ENCODE measurements around the gene TMEM233. TPM values are rescaled to one million over a fixed set of nuclear protein-coding genes. Genes with fewer than 3 reads are reported as not detected.

TMEM233 gene
- total RNA-seq, 2 donors from 2014 or later = not detected

GRCh38 chr12:119631930-119632678, 38.5 kb downstream of the TMEM233 start:
- no peak for DNase-seq
- peaks cover 22% of the 10 kb centered on the region for H3K27me3 Mint-ChIP-seq (ENCODE audit: insufficient read depth)
- H3K36me3 ChIP-seq (ENCODE audit: control insufficient read depth, insufficient read depth, low read length) = no peaks in the 10 kb centered on the region

GRCh38 chr12:119634743-119635142, 41.2 kb downstream of the TMEM233 start:
- H3K27me3 ChIP-seq (ENCODE audit: control insufficient read depth, insufficient read depth, low read length, poor library complexity, severe bottlenecking) = peaks cover 38% of the 10 kb centered on the region
- H3K36me3 ChIP-seq (ENCODE audit: control insufficient read depth, insufficient read depth, low read length) = no peaks in the 10 kb centered on the region
- 82 to 86% methylated on average over 1 to 6 of the region's 6 CpGs for WGBS, 2 experiments (ENCODE audit: insufficient coverage in 1 of 2, insufficient read length in 1 of 2)
- no peak overlapping the region for H3K9ac ChIP-seq (ENCODE audit: extremely low read depth, low read length, poor library complexity, severe bottlenecking)
- no peaks in the 10 kb centered on the region for H3K9me3 Mint-ChIP-seq
- H3K4me3 ChIP-seq (ENCODE audit: low read length) = no peak overlapping the region
- no peaks in the 10 kb centered on the region for H3K9me3 ChIP-seq (ENCODE audit: control insufficient read depth, low read length)
- H3K27me3 Mint-ChIP-seq (ENCODE audit: insufficient read depth) = peaks cover 30% of the 10 kb centered on the region
- H3K36me3 Mint-ChIP-seq (ENCODE audit: low read depth) = no peaks in the 10 kb centered on the region
- no peak for TF ChIP-seq CTCF (conservative IDR thresholded peaks at IDR 0.05)
- no peaks in the 10 kb centered on the region for H3K4me1 Mint-ChIP-seq
- no peaks in the 10 kb centered on the region for H3K4me1 ChIP-seq (ENCODE audit: control insufficient read depth, insufficient read depth, low read length)
- H3K4me3 Mint-ChIP-seq = no peak overlapping the region
- no peak overlapping the region for H3K27ac ChIP-seq (ENCODE audit: low read depth, low read length)
- no peak for DNase-seq
- H3K27ac Mint-ChIP-seq = no peak overlapping the region

More at GRCh38 chr12:119631930-119632678, 38.5 kb downstream of the TMEM233 start:
- 83 to 90% methylated on average over 2 to 4 of the region's 4 CpGs for WGBS, 2 experiments (ENCODE audit: insufficient coverage in 1 of 2, insufficient read length in 1 of 2)
- Histone ChIP-seq H3K4me3 (ENCODE audit: low read length) (no peak overlapping the region), H3K27ac (ENCODE audit: low read depth, low read length) (no peak overlapping the region), H3K9ac (ENCODE audit: extremely low read depth, low read length, poor library complexity, severe bottlenecking) (no peak overlapping the region), H3K27me3 (ENCODE audit: control insufficient read depth, insufficient read depth, low read length, poor library complexity, severe bottlenecking) (peaks cover 28% of the 10 kb centered on the region), H3K4me1 (ENCODE audit: control insufficient read depth, insufficient read depth, low read length) (no peaks in the 10 kb centered on the region), H3K9me3 (ENCODE audit: control insufficient read depth, low read length) (no peaks in the 10 kb centered on the region)
- Mint-ChIP-seq H3K4me1 (no peaks in the 10 kb centered on the region), H3K36me3 (ENCODE audit: low read depth) (no peaks in the 10 kb centered on the region), H3K27ac (no peak overlapping the region), H3K4me3 (no peak overlapping the region), H3K9me3 (no peaks in the 10 kb centered on the region)
- TF ChIP-seq CTCF (conservative IDR thresholded peaks at IDR 0.05) = no peak

GRCh38 chr12:119642986-119643385, 49.4 kb downstream of the TMEM233 start:
- whole genome bisulfite sequencing, 2 experiments (ENCODE audit: insufficient coverage in 1 of 2, insufficient read length in 1 of 2) = 40 to 67% methylated on average over 1 to 4 of the region's 4 CpGs
- H3K36me3 Mint-ChIP-seq (ENCODE audit: low read depth) = no peaks in the 10 kb centered on the region
- DNase-seq = peak; percentile 80

More at GRCh38 chr12:119642986-119643385, 49.4 kb downstream of the TMEM233 start:
- H3K4me3 Mint-ChIP-seq = no peak overlapping the region
- Histone ChIP-seq H3K4me3 (ENCODE audit: low read length) (no peak overlapping the region), H3K27ac (ENCODE audit: low read depth, low read length) (no peak overlapping the region), H3K36me3 (ENCODE audit: control insufficient read depth, insufficient read depth, low read length) (no peaks in the 10 kb centered on the region), H3K9ac (ENCODE audit: extremely low read depth, low read length, poor library complexity, severe bottlenecking) (no peak overlapping the region), H3K9me3 (ENCODE audit: control insufficient read depth, low read length) (no peaks in the 10 kb centered on the region), H3K27me3 (ENCODE audit: control insufficient read depth, insufficient read depth, low read length, poor library complexity, severe bottlenecking) (peaks cover under 1% of the 10 kb centered on the region), H3K4me1 (ENCODE audit: control insufficient read depth, insufficient read depth, low read length) (no peaks in the 10 kb centered on the region)
- TF ChIP-seq CTCF (conservative IDR thresholded peaks at IDR 0.05) = peak; percentile 75
- H3K27ac Mint-ChIP-seq = no peak overlapping the region
- H3K27me3 Mint-ChIP-seq (ENCODE audit: insufficient read depth) = peaks cover 16% of the 10 kb centered on the region
- H3K9me3 Mint-ChIP-seq = no peaks in the 10 kb centered on the region
- no peaks in the 10 kb centered on the region for H3K4me1 Mint-ChIP-seq

All from endodermal cell (in vitro differentiated cells).